Adipose tissue (tissue), 3 donors: ENCODE data around the gene ALLC. TPM values are rescaled to one million over a fixed set of nuclear protein-coding genes. Genes with fewer than 3 reads are reported as not detected.
"Not testable (repeated sequence)": the region's sequence is repeated elsewhere in the genome, so short reads cannot be mapped to it uniquely, and the experiment has no call there.

Experiments
- H3K27ac ChIP-seq: one replicate; pipeline ENCODE4 v1.5.1; 2013; ENCODE audit warnings: low read depth, low read length
- WGBS, 3 donors: extraction: QIAGEN DNeasy Blood & Tissue Kit; methylation state at CpG; one replicate each; pipeline ENCODE4 v1.1.7; 2013; 5-methylcytosine and 5-hydroxymethylcytosine counted together
- polyA plus RNA-seq, 3 donors: library from polyadenylated mRNA; stranded (reverse); fragments of 200-250 nt; gene quantifications; one replicate each; pipeline ENCODE4 v1.2.3, GENCODE V29; 2013
- donor health status: healthy with polysubstance abuse.
- donor health status: Bipolar disorder and iron deficiency.
- donor health status: healthy.

The ALLC gene
- polyA plus RNA-seq, 3 donors, result 0.04 to 0.45 TPM; not detected in 1

- 73 to 88% (median 87%) methylated on average over 4 of the region's 4 CpGs for WGBS, 3 donors
- no peak overlapping the region for H3K27ac ChIP-seq
Measured at GRCh38 chr2:3624059-3624794, 33.8 kb upstream of the ALLC start.

- no peak overlapping the region for H3K27ac ChIP-seq
- WGBS, 3 donors, result 92 to 93% (median 92%) methylated on average over 8 of the region's 8 CpGs
Measured at GRCh38 chr2:3625186-3625585, 32.8 kb upstream of the ALLC start.

GRCh38 chr2:3626118-3626811 is 31.7 kb upstream of the ALLC start:
- 54 to 62% (median 61%) methylated on average over 12 of the region's 12 CpGs for whole genome bisulfite sequencing, 3 donors
- H3K27ac ChIP-seq, result no peak overlapping the region

- H3K27ac ChIP-seq, result no peak overlapping the region
- WGBS, 3 donors, result 83 to 86% (median 83%) methylated on average over 25 of the region's 25 CpGs
Measured at GRCh38 chr2:3626812-3627499, 31.0 kb upstream of the ALLC start.

GRCh38 chr2:3627500-3628100 is 30.4 kb upstream of the ALLC start:
- 89 to 95% (median 91%) methylated on average over 21 of the region's 21 CpGs for WGBS, 3 donors
- no peak overlapping the region for H3K27ac ChIP-seq

GRCh38 chr2:3628241-3628679 is 29.7 kb upstream of the ALLC start:
- no peak overlapping the region for H3K27ac ChIP-seq
- 80 to 87% (median 83%) methylated on average over 10 of the region's 10 CpGs for WGBS, 3 donors

- WGBS, 3 donors, result 47 to 65% (median 59%) methylated on average over 12 of the region's 12 CpGs
- H3K27ac ChIP-seq, result no peak overlapping the region
Measured at GRCh38 chr2:3628800-3629199, 29.2 kb upstream of the ALLC start.

- 61 to 84% (median 79%) methylated on average over 7 of the region's 7 CpGs for WGBS, 3 donors
- H3K27ac ChIP-seq, result no peak overlapping the region
Measured at GRCh38 chr2:3630631-3631030, 27.4 kb upstream of the ALLC start.

GRCh38 chr2:3631161-3631850 is 26.7 kb upstream of the ALLC start:
- 83 to 89% (median 85%) methylated on average over 14 to 15 of the region's 15 CpGs for WGBS, 3 donors
- no peak overlapping the region for H3K27ac ChIP-seq

GRCh38 chr2:3631851-3632659 is 25.9 kb upstream of the ALLC start:
- 91 to 94% (median 94%) methylated on average over 26 of the region's 26 CpGs for WGBS, 3 donors
- no peak overlapping the region for H3K27ac ChIP-seq

GRCh38 chr2:3633089-3633981 is 24.7 kb upstream of the ALLC start:
- H3K27ac ChIP-seq, result no peak overlapping the region
- WGBS, 3 donors, result 80 to 86% (median 85%) methylated on average over 33 of the region's 33 CpGs

GRCh38 chr2:3633982-3634595 is 23.9 kb upstream of the ALLC start:
- WGBS, 3 donors, result 84 to 91% (median 89%) methylated on average over 11 of the region's 11 CpGs
- H3K27ac ChIP-seq, result no peak overlapping the region

GRCh38 chr2:3634596-3635121 is 23.3 kb upstream of the ALLC start:
- WGBS, 3 donors, result 85 to 91% (median 86%) methylated on average over 11 to 12 of the region's 12 CpGs
- no peak overlapping the region for H3K27ac ChIP-seq

GRCh38 chr2:3635171-3635974 is 22.6 kb upstream of the ALLC start:
- H3K27ac ChIP-seq, result no peak overlapping the region
- 71 to 80% (median 75%) methylated on average over 29 of the region's 29 CpGs for WGBS, 3 donors

- 87 to 93% (median 93%) methylated on average over 16 of the region's 16 CpGs for WGBS, 3 donors
Measured at GRCh38 chr2:3635975-3636327, 22.0 kb upstream of the ALLC start.

More at GRCh38 chr2:3635975-3636327, 22.0 kb upstream of the ALLC start:
- not testable (repeated sequence) for H3K27ac ChIP-seq
